AG09309 (cell line): ENCODE data around the gene SF3A2.

Experiments
- DNase-seq: peaks from one replicate; pipeline ENCODE4 v3.0.0-alpha.2; 2010; ENCODE audit warnings: low read depth
- H3K4me3 ChIP-seq: 2 replicates; pipeline ENCODE4 v1.5.1; 2011; ENCODE audit warnings: mild to moderate bottlenecking, low read depth, low read length, moderate library complexity; ENCODE audit not compliant: control insufficient read depth
- TF ChIP-seq, protein P1 (sequence below): IDR thresholded peaks from 2 replicates; pipeline ENCODE4 v1.5.1; 2011; ENCODE audit warnings: mild to moderate bottlenecking, low read depth, low read length, inconsistent platforms; ENCODE audit not compliant: insufficient read depth, control insufficient read depth; ENCODE audit errors: missing control alignments

SF3A2 gene

DNA sequence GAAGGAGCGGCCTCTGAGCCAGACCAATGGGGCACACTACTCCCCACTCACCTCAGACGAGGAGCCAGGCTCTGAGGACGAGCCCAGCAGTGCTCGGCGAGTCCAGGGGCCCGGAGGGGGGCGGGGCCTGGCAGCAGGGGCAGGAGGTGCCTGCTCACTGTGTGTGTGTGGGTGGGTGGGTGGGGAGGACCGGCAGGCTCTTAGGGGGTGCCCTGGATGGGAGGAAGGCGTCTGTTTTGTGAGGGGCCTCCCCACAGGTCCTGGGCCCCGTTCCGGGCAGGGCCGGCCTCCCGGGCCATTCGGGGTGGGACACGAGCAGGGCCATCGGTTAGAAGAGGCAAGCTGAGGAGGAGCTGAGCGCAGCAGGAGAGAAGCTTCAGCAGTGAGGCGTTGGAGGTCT is 13.2 kb upstream of the SF3A2 start:
- TF ChIP-seq, protein P1, sequence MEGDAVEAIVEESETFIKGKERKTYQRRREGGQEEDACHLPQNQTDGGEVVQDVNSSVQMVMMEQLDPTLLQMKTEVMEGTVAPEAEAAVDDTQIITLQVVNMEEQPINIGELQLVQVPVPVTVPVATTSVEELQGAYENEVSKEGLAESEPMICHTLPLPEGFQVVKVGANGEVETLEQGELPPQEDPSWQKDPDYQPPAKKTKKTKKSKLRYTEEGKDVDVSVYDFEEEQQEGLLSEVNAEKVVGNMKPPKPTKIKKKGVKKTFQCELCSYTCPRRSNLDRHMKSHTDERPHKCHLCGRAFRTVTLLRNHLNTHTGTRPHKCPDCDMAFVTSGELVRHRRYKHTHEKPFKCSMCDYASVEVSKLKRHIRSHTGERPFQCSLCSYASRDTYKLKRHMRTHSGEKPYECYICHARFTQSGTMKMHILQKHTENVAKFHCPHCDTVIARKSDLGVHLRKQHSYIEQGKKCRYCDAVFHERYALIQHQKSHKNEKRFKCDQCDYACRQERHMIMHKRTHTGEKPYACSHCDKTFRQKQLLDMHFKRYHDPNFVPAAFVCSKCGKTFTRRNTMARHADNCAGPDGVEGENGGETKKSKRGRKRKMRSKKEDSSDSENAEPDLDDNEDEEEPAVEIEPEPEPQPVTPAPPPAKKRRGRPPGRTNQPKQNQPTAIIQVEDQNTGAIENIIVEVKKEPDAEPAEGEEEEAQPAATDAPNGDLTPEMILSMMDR, result no peak
- no peak for DNase-seq
- H3K4me3 ChIP-seq, result no peak overlapping the region

DNA sequence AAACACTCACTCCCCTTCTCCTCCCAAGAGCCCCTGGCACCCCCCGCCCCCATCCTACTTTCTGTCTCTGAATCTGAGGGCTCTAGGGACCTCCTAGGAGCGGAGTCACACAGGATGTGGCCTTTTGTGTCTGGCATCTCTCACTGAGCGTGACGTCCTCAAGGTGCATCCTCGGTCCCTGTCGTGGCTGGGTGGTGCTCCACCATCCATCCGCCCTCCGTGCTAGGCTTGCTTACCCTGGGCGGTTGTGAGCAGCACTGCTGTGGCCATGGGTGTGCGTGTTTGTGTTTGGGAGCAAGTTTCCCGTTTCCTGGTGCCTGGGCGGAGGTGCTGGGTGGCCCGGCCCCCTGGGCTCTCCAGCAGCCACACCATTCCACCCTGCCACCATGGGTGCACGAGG is 12.7 kb upstream of the SF3A2 start:
- DNase-seq, result no peak
- no peak overlapping the region for H3K4me3 ChIP-seq
- TF ChIP-seq, protein P1, result no peak

DNA sequence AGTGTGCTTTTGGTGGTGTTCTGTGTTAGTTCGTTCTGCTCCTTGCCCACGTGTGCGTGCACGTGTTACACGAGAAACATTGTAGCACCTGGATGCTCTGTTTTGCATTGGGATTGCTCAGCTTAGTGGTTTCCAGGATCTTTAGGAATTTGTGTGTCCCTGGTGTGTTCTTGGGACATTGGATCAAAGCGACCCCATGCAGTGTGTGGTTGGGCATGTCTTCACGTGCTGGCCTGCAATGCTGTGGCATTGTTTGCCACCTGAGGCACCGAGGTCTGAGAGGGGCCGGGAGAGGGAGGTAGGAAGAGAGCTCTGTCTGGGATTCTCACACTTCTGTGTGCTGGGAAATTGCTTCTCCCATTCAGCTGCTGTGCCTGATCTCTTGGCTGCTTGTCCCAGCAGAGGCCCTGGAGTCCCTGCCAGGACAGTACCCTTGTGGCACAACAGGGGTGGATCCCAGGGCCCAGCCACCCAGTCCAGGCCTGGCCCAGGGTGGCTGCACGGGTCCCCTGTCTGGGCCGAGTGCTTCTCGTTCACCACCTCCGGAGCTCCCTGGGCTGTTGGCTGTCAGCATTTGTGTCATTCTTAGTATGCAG is 11.8 kb upstream of the SF3A2 start:
- TF ChIP-seq, protein P1, result no peak
- no peak overlapping the region for H3K4me3 ChIP-seq
- no peak for DNase-seq

- H3K4me3 ChIP-seq, result no peak overlapping the region
- DNase-seq, result no peak
- TF ChIP-seq, protein P1, result no peak
These were observed 11.1 kb upstream of the SF3A2 start for GRCh38 chr19:2225415-2226050.

GRCh38 chr19:2226051-2226839 is 10.4 kb upstream of the SF3A2 start:
- H3K4me3 ChIP-seq, result no peak overlapping the region
- DNase-seq, result no peak

GRCh38 chr19:2226840-2227360 is 9.7 kb upstream of the SF3A2 start:
- DNase-seq, result no peak
- TF ChIP-seq, protein P1, result no peak
- no peak overlapping the region for H3K4me3 ChIP-seq

More at GRCh38 chr19:2226051-2226839, 10.4 kb upstream of the SF3A2 start:
- TF ChIP-seq, protein P1, result no peak
